ENCODE results near the gene UHRF2.
A peak's percentile ranks its signal among the peaks of the same experiment; 100 is the strongest.

Gene UHRF2

DNA sequence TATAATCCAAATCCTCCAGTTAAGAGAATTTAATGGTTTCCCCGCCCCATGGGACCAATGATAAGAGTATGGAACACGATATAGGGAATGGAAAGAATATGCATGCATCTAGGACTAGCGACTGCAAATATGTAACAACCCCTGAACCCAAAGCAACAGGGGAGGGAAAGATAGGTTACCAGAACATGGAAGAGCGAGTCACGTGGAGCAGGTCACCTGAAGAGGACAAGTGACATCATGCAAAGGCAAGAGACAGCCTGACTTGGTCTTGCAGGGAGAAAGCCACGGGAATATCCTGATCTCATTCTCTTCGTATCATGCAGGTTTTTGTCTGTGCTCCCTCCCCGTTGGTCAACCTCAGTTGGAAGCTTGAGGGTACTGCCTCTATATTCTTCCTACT lies 4.7 kb upstream of the UHRF2 start:
- H3K4me1 ChIP-seq (ENCODE audit: control insufficient read depth in 1 of 2, insufficient read depth in 1 of 2, low read depth in 1 of 2, low read length in 1 of 2): peaks cover 6 to 8% of the 10 kb centered on the region in 2 experiments
- H3K36me3 ChIP-seq: no peaks in the 10 kb centered on the region
- H3K4me3 ChIP-seq (ENCODE audit: low read depth in 1 of 2, low read length in 1 of 2): no peak overlapping the region
- no peaks in the 10 kb centered on the region for H3K27me3 ChIP-seq
- no peak overlapping the region for H3K27ac ChIP-seq
- no peaks in the 10 kb centered on the region for H3K9me3 ChIP-seq
- TF ChIP-seq, protein P1, sequence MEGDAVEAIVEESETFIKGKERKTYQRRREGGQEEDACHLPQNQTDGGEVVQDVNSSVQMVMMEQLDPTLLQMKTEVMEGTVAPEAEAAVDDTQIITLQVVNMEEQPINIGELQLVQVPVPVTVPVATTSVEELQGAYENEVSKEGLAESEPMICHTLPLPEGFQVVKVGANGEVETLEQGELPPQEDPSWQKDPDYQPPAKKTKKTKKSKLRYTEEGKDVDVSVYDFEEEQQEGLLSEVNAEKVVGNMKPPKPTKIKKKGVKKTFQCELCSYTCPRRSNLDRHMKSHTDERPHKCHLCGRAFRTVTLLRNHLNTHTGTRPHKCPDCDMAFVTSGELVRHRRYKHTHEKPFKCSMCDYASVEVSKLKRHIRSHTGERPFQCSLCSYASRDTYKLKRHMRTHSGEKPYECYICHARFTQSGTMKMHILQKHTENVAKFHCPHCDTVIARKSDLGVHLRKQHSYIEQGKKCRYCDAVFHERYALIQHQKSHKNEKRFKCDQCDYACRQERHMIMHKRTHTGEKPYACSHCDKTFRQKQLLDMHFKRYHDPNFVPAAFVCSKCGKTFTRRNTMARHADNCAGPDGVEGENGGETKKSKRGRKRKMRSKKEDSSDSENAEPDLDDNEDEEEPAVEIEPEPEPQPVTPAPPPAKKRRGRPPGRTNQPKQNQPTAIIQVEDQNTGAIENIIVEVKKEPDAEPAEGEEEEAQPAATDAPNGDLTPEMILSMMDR (IDR thresholded peaks at IDR 0.05): no peak

DNA sequence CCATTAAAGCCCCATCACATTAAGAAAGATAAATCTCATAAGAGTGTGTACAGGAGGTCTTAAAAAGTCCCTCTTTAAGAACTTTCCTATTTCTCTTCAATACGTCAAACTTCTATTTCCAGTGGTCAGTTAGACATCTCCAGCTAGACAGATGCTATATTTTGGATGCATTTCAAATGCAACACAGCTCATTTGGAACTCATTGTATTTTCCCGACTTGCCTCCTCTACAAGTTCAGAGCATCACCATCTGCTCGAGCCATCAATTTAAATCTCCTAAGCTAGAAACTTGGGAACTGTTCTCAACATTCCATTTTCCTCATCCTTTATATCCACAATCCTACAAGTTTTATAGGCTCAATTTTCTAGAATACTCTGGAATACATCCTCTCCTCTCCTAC lies 3.2 kb upstream of the UHRF2 start:
- H3K9me3 ChIP-seq: no peaks in the 10 kb centered on the region
- no peak overlapping the region for H3K4me3 ChIP-seq (ENCODE audit: low read depth in 1 of 2, low read length in 1 of 2)
- H3K27ac ChIP-seq: no peak overlapping the region
- H3K4me1 ChIP-seq (ENCODE audit: control insufficient read depth in 1 of 2, insufficient read depth in 1 of 2, low read depth in 1 of 2, low read length in 1 of 2): peaks cover 18 to 21% of the 10 kb centered on the region in 2 experiments
- no peaks in the 10 kb centered on the region for H3K27me3 ChIP-seq
- no peaks in the 10 kb centered on the region for H3K36me3 ChIP-seq
- TF ChIP-seq, protein P1 (IDR thresholded peaks at IDR 0.05): no peak

- Histone ChIP-seq H3K27me3 (no peaks in the 10 kb centered on the region), H3K4me3 (ENCODE audit: low read depth in 1 of 2, low read length in 1 of 2) (no peak overlapping the region), H3K27ac (no peak overlapping the region), H3K9me3 (no peaks in the 10 kb centered on the region), H3K4me1 (ENCODE audit: control insufficient read depth in 1 of 2, insufficient read depth in 1 of 2, low read depth in 1 of 2, low read length in 1 of 2) (peaks cover 24 to 26% of the 10 kb centered on the region in 2 experiments), H3K36me3 (no peaks in the 10 kb centered on the region)
- TF ChIP-seq, protein P1 (IDR thresholded peaks at IDR 0.05): no peak
Measured at GRCh38 chr9:6410633-6411032, 2.4 kb upstream of the UHRF2 start.

DNA sequence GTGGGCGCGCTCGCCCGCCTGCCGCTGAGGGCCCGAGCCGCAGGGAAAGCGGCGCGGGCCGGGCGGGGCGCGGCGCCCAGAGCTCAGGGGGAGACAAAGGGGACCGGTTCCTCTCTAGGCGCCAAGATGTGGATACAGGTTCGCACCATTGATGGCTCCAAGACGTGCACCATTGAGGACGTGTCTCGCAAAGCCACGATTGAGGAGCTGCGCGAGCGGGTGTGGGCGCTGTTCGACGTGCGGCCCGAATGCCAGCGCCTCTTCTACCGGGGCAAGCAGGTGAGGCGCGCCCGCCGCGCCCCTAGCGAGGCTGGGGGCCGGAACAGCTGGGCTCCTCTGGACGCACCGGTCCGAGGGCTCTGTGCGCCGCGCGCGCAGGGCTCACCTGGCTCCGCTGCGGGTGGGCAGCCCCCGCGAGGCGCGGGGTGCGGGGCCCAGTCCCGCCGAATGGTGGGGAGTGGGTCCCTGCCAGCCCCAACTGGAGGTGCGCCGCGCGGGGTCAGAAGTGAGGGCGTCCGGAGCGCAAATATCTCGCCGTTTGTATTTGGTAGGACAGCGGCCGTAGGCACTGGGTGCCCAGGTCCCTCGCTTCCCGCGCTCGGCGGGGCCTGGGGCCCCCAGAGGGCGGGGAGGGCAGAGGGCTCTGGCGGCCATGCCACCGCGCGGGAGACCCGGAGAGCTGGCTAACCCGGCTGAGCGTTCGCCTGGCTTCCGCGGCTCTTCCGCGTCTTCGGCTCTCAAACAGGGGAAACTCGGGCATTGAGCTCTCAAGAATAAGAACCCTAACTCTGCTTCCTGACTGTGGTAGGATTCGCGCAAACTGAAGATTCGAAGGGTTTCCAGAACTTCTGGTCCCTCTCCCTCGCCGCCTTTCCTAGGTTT lies 607 bp downstream of the UHRF2 start:
- Histone ChIP-seq H3K9me3 (no peaks in the 10 kb centered on the region), H3K4me3 (ENCODE audit: low read depth in 1 of 2, low read length in 1 of 2) (peak overlapping the region; percentile 88), H3K27me3 (no peaks in the 10 kb centered on the region), H3K4me1 (ENCODE audit: control insufficient read depth in 1 of 2, insufficient read depth in 1 of 2, low read depth in 1 of 2, low read length in 1 of 2) (peaks cover 43 to 44% of the 10 kb centered on the region in 2 experiments), H3K27ac (peak overlapping the region; percentile 85), H3K36me3 (no peaks in the 10 kb centered on the region)
- TF ChIP-seq, protein P1 (IDR thresholded peaks at IDR 0.05): no peak

DNA sequence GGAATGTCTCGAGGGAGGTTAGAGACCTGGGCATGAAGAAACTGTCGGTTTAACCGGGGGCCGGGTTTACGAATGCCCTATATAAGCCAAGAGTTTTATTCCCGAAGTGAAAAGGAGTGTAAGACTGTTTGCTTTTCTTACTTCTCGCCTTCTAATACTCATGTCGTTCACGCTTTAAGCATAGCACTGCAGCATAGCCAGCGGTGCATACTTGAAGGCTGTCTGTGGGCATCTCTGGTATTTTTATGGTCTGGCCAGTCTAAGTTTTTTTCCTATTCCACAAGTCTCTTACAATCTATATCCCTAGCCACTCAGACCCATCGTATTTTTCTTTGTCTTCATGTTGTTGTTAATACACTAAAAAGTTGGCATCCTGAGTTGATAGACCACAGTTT lies 1.2 kb downstream of the UHRF2 start:
- H3K9me3 ChIP-seq: no peaks in the 10 kb centered on the region
- H3K4me1 ChIP-seq (ENCODE audit: control insufficient read depth in 1 of 2, insufficient read depth in 1 of 2, low read depth in 1 of 2, low read length in 1 of 2): peaks cover 50% of the 10 kb centered on the region in 2 experiments
- H3K4me3 ChIP-seq (ENCODE audit: low read depth in 1 of 2, low read length in 1 of 2): peak overlapping the region; percentile 88
- H3K36me3 ChIP-seq: no peaks in the 10 kb centered on the region
- TF ChIP-seq, protein P1 (IDR thresholded peaks at IDR 0.05): no peak
- H3K27me3 ChIP-seq: no peaks in the 10 kb centered on the region
- H3K27ac ChIP-seq: peak overlapping the region; percentile 85
